Measurements from ENCODE around the gene ZNF277. TPM values are rescaled to one million over a fixed set of nuclear protein-coding genes. Genes with fewer than 3 reads are reported as not detected.

The ZNF277 gene
- total and polyA plus RNA-seq, 10 of the 15 experiments (the other 5 are each of a cell fraction or from before 2014, with no cell fraction given): 10.6 to 33.9 (median 22.0) TPM

GRCh38 chr7:112234147-112234546 lies 27.7 kb downstream of the ZNF277 start (continued):
- TF ChIP-seq CBX3 (IDR thresholded peaks at IDR 0.05; ENCODE audit: borderline replicate concordance, low read depth) (no peak), TAF1 (IDR thresholded peaks at IDR 0.05; ENCODE audit: borderline replicate concordance, low read depth, low read length) (no peak), ATF2 (IDR thresholded peaks at IDR 0.05; ENCODE audit: low read length) (no peak)

GRCh38 chr7:112236597-112236996 lies 30.1 kb downstream of the ZNF277 start:
- ChIA-PET RAD21 (ENCODE audit: unreplicated experiment) (no interaction called here), POLR2A (no interaction called here), CTCF (no interaction called here), SMC1A (ENCODE audit: uncharacterized antibody, unreplicated experiment) (no interaction called here)
- no peak for DNase-seq (ENCODE audit: low read depth, low spot score)
- Histone ChIP-seq H3K9me3 (replicated peaks; ENCODE audit: control insufficient read depth, insufficient read depth, low read length) (no peaks in the 10 kb centered on the region), H3K27ac (ENCODE audit: control insufficient read depth, insufficient read depth) (no peak overlapping the region), H3K36me3 (ENCODE audit: control insufficient read depth in 2 of 2, insufficient read depth in 2 of 2, low read length in 1 of 2) (no peaks in the 10 kb centered on the region), H3K79me2 (ENCODE audit: control insufficient read depth, insufficient read depth, low read length) (no peaks in the 10 kb centered on the region), H2AFZ (ENCODE audit: control insufficient read depth, low read depth, low read length) (no peak overlapping the region), H3K4me3 (no peak overlapping the region), H3K9ac (ENCODE audit: control insufficient read depth, insufficient read depth, low read length) (no peak overlapping the region), H4K20me1 (ENCODE audit: control insufficient read depth, insufficient read depth) (no peaks in the 10 kb centered on the region; the same call in 1 of the 2 replicates), H3K4me1 (ENCODE audit: control insufficient read depth, insufficient read depth, low read length) (no peaks in the 10 kb centered on the region), H3K4me2 (ENCODE audit: control insufficient read depth, insufficient read depth) (no peak overlapping the region), H3K27me3 (replicated peaks in 1 of 2; ENCODE audit: control insufficient read depth in 2 of 2, insufficient read depth in 2 of 2, low read length in 1 of 2) (no peaks in the 10 kb centered on the region)
- 98% methylated on average over 2 of the region's 2 CpGs for WGBS (ENCODE audit: insufficient coverage, insufficient replicate concordance, low lambda C conversion rate, missing lambda C conversion rate)
- no TSS peak for BruUV-seq (replicated peaks)
- TF ChIP-seq LARP7 (IDR thresholded peaks at IDR 0.05) (no peak), TARDBP (IDR thresholded peaks at IDR 0.05; ENCODE audit: borderline replicate concordance) (no peak), BHLHE40 (IDR thresholded peaks at IDR 0.05; ENCODE audit: borderline replicate concordance in 1 of 2, low read depth in 2 of 2, low read length in 1 of 2) (no peak), SUPT20H (IDR thresholded peaks at IDR 0.05; ENCODE audit: borderline replicate concordance, control insufficient read depth, low read depth, low read length) (no peak), EGR1 (IDR thresholded peaks at IDR 0.05; ENCODE audit: borderline replicate concordance in 1 of 2, low read depth in 2 of 2, low read length in 2 of 2) (no peak), USF2 (IDR thresholded peaks at IDR 0.05; ENCODE audit: borderline replicate concordance, low read depth, low read length) (no peak), CBFB (IDR thresholded peaks at IDR 0.05; ENCODE audit: low read depth) (no peak), FOXM1 (IDR thresholded peaks at IDR 0.05; ENCODE audit: low read depth, low read length) (no peak), SP1 (IDR thresholded peaks at IDR 0.05; ENCODE audit: low read depth, low read length) (no peak), ZNF24 (IDR thresholded peaks at IDR 0.05) (no peak), PBX3 (IDR thresholded peaks at IDR 0.05; ENCODE audit: insufficient replicate concordance, low read depth, low read length) (no peak)
- FAIRE-seq: no peak
- in situ Hi-C loops (cut with MboI): no loop called here
- intact Hi-C loops (cut with micrococcal nuclease; ENCODE audit: unreplicated experiment): no loop called here
- ATAC-seq: no peak
